Neural crest cell (in vitro differentiated cells): Measurements from ENCODE around the gene DENND1A. TPM values are rescaled to one million over a fixed set of nuclear protein-coding genes. Genes with fewer than 3 reads are reported as not detected.

ENCODE experiments used
- DNase-seq: peaks from one replicate; pipeline ENCODE4 v3.0.0; 2021; ENCODE audit warnings: low read depth, mixed read lengths, low spot score
- H3K27ac Mint-ChIP-seq: one replicate; pipeline ENCODE4 v1.8.0; 2021; ENCODE audit warnings: mild to moderate bottlenecking, mixed read lengths; ENCODE audit not compliant: unreplicated experiment
- H3K27me3 Mint-ChIP-seq: 2 replicates; pipeline ENCODE4 v1.8.0; 2021; ENCODE audit warnings: low read depth, mild to moderate bottlenecking, mixed read lengths
- H3K36me3 Mint-ChIP-seq: 2 replicates; pipeline ENCODE4 v1.8.0; 2021; ENCODE audit warnings: low read depth, mild to moderate bottlenecking, mixed read lengths
- H3K4me1 Mint-ChIP-seq: 2 replicates; pipeline ENCODE4 v1.8.0; 2021; ENCODE audit warnings: mixed read lengths
- H3K4me3 Mint-ChIP-seq: one replicate; pipeline ENCODE4 v1.8.0; 2021; ENCODE audit warnings: mild to moderate bottlenecking, mixed read lengths
- H3K9me3 Mint-ChIP-seq: 2 replicates; pipeline ENCODE4 v1.8.0; 2021; ENCODE audit warnings: mixed read lengths
- CTCF ChIP-seq: fragments of 200-600 bp; sonication (generic); conservative IDR thresholded peaks from 2 replicates; pipeline ENCODE4 v1.5.0; 2021; ENCODE audit warnings: antibody characterized with exemption, mild to moderate bottlenecking
- total RNA-seq: library from RNA; stranded (reverse); gene quantifications from 2 replicates; pipeline ENCODE4 v1.2.1, GENCODE V29; 2021

Gene DENND1A
- total RNA-seq, 1 donor from 2014 or later = 17.8 TPM

GRCh38 chr9:123497830-123498229 lies 432.1 kb downstream of the DENND1A start:
- H3K27ac Mint-ChIP-seq = no peak overlapping the region
- H3K4me1 Mint-ChIP-seq = no peaks in the 10 kb centered on the region
- H3K36me3 Mint-ChIP-seq = no peaks in the 10 kb centered on the region
- no peaks in the 10 kb centered on the region for H3K9me3 Mint-ChIP-seq
- no peak for DNase-seq
- no peak overlapping the region for H3K4me3 Mint-ChIP-seq
- no peak for TF ChIP-seq CTCF
- no peaks in the 10 kb centered on the region for H3K27me3 Mint-ChIP-seq

GRCh38 chr9:123495731-123496130 lies 434.2 kb downstream of the DENND1A start:
- Mint-ChIP-seq H3K9me3 (no peaks in the 10 kb centered on the region), H3K27ac (no peak overlapping the region), H3K4me1 (no peaks in the 10 kb centered on the region), H3K4me3 (no peak overlapping the region), H3K36me3 (no peaks in the 10 kb centered on the region), H3K27me3 (no peaks in the 10 kb centered on the region)
- no peak for DNase-seq
- TF ChIP-seq CTCF = no peak

- Mint-ChIP-seq H3K36me3 (no peaks in the 10 kb centered on the region), H3K4me1 (peaks cover 5% of the 10 kb centered on the region), H3K27me3 (no peaks in the 10 kb centered on the region), H3K9me3 (no peaks in the 10 kb centered on the region), H3K4me3 (no peak overlapping the region), H3K27ac (no peak overlapping the region)
- DNase-seq = no peak
- no peak for TF ChIP-seq CTCF
Measured at GRCh38 chr9:123493627-123494026, 436.3 kb downstream of the DENND1A start.

- TF ChIP-seq CTCF = no peak
- Mint-ChIP-seq H3K36me3 (no peaks in the 10 kb centered on the region), H3K27me3 (no peaks in the 10 kb centered on the region), H3K4me1 (peaks cover 20% of the 10 kb centered on the region), H3K9me3 (no peaks in the 10 kb centered on the region), H3K27ac (no peak overlapping the region), H3K4me3 (no peak overlapping the region)
- DNase-seq = no peak
Measured at GRCh38 chr9:123490688-123491087, 439.2 kb downstream of the DENND1A start.

GRCh38 chr9:123488722-123489321 lies 441.1 kb downstream of the DENND1A start:
- Mint-ChIP-seq H3K4me1 (peaks cover 20% of the 10 kb centered on the region), H3K27me3 (no peaks in the 10 kb centered on the region), H3K9me3 (no peaks in the 10 kb centered on the region), H3K36me3 (no peaks in the 10 kb centered on the region), H3K4me3 (no peak overlapping the region), H3K27ac (no peak overlapping the region)
- no peak for DNase-seq
- no peak for TF ChIP-seq CTCF
